GM19468 (cell line): ENCODE data around the gene FGF21.
"Not testable (repeated sequence)": the region's sequence is repeated elsewhere in the genome, so short reads cannot be mapped to it uniquely, and the experiment has no call there.

Source experiments
- ATAC-seq: cut with Tn5 transposase; IDR thresholded peaks from one replicate; pipeline ENCODE4 v1.9.1; 2021; ENCODE audit warnings: mild to moderate bottlenecking, moderate library complexity, moderate number of reproducible peaks; ENCODE audit not compliant: unreplicated experiment; ENCODE audit errors: extremely low read depth

Gene FGF21

DNA sequence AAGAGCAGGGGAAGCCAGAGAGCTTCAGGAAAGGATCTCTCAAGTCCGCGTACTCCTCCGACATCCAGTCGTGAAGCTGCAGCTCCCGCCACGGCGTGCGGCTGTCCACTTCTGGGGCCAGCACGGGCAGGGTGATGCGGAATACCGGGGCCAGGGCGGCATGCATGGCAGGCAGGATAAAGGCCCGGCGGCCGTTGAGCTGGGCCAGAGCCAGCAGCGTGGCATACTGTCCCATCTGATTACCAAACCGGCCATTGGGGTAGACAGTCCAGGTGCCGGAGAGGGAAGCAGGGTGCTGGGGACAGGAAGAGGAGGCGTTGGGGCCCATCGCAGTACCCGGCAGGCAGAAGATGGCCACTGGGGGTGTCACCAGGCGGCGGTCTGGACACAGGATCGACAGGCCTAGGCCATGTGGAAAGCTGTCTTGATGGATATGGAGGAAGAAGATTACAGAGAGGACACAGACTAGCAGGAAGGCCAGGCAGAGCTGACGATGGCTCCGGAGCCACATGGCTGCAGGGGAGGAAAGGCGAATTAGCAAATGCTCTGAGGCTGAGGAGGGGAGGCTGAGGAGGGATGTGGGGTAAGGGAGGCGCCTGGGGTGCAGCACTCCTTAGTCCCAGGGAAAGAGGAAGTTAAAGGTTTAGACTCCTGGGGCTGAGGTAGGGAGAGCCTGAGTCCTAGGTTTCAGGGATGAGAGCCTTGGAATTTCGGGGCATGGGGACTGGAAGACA, 4.4 kb upstream of the FGF21 start:
- ATAC-seq = no peak

DNA sequence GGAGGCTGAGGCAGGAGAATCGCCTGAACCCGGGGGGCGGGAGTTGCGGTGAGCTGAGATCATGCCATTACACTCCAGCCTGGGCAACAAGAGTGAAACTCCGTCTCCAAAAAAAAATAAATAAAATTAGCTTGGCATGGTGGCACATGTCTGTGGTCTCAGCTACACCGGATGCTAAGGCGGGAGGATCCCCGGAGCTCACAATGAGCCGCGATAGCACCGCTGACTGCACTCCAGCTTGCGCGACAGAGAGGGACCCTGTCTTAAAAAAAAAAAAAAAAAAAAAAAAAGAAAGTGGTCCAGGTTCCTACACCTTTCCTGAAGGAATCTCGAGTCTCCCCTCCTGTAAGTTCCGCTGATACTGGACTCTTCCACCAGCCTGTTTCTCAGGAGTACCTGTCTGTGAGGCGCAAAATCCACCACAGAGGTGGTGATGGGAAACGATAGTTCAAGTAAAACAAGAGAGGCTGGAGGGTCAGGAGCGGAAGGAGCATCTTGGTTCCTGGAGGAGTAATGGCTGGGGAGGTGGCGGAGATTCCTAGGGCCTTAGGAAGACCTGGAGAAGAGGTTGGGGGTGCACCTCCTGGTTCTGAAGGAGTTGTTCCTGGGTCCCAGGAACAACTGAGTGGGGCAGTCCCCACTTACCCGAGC, 3.4 kb upstream of the FGF21 start:
- no peak for ATAC-seq

- no peak for ATAC-seq
Observed at GRCh38 chr19:48752496-48753365, 2.6 kb upstream of the FGF21 start, which contains the start of gene FUT1. Gene FUT1 (minus strand): TSS chr19:48752641. CDS start chr19:48751281, 1,360 bp downstream.

- no peak for ATAC-seq
Observed at GRCh38 chr19:48755787-48756186, 463 bp downstream of the FGF21 start.

DNA sequence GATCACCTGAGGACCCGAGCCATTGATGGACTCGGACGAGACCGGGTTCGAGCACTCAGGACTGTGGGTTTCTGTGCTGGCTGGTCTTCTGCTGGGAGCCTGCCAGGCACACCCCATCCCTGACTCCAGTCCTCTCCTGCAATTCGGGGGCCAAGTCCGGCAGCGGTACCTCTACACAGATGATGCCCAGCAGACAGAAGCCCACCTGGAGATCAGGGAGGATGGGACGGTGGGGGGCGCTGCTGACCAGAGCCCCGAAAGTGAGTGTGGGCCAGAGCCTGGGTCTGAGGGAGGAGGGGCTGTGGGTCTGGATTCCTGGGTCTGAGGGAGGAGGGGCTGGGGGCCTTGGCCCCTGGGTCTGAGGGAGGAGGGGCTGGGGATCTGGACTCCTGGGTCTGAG, 888 bp downstream of the FGF21 start:
- ATAC-seq = no peak

DNA sequence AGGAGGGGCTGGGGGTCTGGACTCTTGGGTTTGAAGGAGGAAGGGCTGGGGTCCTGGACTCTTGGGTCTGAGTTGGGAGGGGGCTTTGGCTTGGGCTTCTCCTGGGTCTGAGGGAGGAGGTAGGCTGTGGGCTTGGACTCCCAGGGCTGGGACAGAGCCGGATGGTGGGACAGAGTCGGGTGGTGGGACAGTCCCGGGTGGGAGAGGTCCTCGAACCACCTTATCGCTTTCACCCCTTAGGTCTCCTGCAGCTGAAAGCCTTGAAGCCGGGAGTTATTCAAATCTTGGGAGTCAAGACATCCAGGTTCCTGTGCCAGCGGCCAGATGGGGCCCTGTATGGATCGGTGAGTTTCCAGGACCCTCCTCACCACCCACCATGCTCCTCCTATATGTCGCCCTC, 1.4 kb downstream of the FGF21 start:
- no peak for ATAC-seq

DNA sequence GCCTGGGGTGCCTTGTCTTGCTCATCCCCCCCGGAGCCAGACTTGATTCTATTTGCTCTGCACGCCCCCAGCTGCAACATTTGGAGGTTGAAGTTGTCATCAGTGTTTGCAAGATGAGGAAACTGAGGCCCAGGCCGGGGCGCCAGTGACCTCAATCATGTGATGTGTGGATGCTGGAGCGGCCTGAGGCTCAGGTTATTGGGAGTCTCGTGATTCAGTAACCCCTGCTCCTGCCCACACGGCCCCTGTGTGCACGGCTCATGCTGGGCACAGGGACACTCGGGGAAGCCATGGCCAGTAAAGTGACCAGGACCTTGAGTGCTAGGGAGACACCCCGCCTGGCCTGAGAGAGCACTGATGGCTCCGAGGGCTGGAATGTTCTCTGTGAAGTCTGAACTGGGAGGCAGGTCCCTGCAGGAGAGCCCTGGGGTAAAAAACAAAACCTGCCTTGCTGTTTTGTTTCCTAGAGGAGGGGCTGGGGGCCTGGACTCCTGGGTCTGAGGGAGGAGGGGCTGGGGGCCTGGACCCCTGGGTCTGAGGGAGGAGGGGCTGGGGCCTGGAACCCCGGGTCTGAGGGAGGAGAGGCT, 1.9 kb downstream of the FGF21 start:
- no peak for ATAC-seq

DNA sequence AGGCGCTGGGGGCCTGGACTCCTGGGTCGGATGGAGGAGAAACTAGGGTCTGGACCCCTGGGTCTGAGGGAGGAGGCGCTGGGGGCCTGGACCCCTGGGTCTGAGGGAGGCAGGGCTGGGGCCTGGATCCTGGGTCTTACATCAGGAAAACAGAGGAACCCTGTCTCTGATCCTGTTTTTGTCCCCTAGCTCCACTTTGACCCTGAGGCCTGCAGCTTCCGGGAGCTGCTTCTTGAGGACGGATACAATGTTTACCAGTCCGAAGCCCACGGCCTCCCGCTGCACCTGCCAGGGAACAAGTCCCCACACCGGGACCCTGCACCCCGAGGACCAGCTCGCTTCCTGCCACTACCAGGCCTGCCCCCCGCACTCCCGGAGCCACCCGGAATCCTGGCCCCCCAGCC, 2.4 kb downstream of the FGF21 start:
- no peak for ATAC-seq

DNA sequence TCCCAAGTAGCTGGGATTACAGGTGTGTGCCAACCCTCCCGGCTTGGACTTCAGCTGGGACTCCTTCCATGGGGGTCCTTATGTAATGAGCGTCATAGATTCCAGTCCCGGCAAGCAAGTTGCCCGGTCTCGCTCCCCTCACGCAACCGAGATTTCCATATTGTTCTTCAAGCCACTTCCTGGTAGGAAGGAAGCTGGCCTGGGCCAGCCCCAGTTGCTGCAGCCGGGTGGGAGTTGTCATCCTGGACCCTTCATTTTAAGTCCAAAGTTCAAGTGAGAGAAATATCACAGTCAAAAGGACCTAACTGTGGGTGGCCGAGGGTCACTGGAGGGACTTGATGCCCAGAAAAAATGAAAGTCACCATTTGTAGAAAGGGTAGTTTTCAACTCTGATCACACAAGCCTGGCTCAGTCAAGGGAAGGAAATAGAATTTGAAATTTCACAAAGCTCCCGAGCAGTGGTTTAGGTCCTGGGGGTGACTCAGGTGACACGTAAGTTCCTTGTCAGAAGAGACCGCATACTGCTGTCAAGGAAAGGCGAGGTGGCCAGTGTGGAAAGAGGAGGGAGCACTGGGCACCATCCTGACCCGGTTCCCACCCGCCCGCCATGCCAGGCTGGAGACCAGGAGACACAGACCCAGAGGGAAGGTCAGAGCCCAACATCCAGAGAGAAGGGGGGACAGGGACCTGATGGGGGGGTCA, 5.3 kb downstream of the FGF21 start:
- no peak for ATAC-seq

GRCh38 chr19:48765816-48766215, 10.5 kb downstream of the FGF21 start:
- ATAC-seq = not testable (repeated sequence)

DNA sequence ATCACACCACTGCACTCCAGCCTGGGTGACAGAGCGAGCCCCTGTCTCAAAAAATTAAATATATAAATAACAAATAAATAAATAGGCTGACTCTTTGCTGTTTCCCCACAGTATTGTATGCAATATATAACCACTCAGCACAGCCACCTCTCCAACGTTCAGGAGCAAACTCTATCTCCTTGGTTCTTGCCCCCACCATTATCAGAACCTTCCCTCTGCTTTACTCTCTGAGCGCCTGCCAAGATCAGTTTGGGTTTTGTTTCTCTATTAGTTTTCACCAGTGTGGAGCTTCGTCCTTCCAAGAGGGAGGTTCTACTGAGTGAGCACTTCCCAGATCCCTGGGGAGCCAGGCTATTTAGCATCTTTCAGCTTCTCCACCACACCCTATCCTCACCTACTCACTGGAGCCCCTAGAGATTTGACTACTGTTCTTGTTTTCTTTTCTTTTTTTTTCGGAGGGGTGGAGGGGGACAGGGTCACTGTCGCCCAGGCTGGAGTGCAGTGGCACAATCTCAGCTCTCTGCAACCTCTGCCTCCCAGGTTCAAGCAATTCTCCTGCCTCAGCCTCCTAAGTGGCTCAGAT, 12.9 kb downstream of the FGF21 start:
- not testable (repeated sequence) for ATAC-seq

DNA sequence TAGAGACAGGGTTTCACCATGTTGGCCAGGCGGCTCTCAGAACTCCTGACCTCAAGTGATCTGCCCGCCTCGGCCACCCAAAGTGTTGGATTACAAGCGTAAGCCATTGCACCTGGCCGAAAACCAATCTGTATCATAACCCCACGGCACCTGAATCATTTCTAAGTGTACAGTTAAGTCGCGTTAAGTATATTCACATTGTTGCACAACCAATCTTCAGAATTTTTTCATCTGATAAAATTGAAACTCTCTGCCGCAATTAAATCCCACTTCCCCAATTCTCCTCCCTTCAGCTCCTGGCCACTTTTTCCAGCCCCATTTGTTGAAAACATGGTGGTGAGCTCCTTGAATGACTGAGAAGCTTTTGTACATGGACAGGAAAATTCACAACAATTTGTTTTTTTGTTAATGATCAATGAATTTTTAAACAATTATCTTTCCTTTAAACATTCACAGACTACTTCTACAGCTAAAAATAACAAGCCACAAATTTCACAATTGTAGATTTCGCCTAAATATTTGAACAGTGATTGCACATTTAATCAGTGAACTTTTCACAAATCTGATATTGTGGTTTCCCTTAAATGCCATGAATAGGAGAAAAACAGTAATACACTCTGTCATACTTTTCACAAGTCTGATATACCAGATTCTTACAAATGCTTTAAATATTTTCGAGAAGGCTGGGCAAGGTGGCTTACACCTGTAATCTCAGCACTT, 13.8 kb downstream of the FGF21 start:
- ATAC-seq = no peak

DNA sequence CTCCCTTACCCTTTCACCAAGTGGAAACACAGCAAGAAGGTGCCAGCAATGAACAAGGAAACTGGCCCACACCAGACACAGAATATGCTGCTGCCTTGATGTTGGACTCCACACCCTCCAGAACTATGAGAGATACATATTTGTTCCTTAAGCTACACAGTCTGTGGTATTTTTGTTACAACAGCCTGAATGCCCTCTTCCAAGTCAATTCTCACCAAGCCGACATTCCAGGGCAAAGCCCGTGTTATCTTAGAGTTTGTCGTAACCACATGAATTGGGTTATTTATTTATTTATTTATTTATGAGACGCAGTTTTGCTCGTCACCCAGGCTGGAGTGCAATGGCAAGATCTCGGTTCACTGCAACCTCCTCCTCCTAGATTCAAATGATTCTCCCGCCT, 14.9 kb downstream of the FGF21 start:
- ATAC-seq = no peak

DNA sequence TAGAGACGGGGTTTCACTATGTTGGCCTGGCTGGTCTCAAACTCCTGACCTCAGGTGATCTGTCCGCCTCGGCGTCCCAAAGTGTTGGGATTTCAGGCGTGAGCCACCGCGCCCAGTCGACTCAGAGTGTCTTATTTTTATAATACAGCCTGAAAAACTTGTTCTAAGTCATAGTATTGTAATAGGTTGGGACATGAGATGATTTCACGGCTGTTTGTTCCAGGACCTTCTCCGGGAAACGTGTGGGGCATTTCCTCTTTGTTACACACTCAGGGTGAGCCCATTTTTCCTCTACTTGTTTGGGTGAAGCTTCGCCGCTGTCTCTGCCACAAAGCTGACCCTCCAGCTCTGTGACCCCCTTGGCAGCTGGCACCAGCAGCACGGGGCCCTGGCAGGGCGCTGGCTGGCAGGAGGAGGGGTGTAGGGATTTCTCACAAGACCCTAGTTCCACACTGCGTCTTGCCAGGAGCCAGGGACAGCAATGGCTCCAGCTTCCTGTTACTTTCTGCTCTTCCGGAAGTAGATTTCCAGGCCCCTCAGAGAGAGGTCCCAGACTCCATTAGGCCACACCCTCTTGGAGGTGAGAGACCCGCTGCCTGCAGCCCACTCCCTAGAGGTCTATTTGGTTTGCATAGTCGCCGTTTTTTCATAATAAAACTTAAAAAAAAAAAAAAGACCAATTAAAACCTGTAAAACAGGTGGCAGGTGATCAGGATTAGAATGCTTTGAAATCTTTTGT, 15.6 kb downstream of the FGF21 start:
- no peak for ATAC-seq

- no peak for ATAC-seq
Observed at GRCh38 chr19:48772503-48772953, 17.2 kb downstream of the FGF21 start.

- ATAC-seq = no peak
Observed at GRCh38 chr19:48777139-48777538, 21.8 kb downstream of the FGF21 start.

GRCh38 chr19:48777720-48778119, 22.4 kb downstream of the FGF21 start:
- ATAC-seq = no peak

DNA sequence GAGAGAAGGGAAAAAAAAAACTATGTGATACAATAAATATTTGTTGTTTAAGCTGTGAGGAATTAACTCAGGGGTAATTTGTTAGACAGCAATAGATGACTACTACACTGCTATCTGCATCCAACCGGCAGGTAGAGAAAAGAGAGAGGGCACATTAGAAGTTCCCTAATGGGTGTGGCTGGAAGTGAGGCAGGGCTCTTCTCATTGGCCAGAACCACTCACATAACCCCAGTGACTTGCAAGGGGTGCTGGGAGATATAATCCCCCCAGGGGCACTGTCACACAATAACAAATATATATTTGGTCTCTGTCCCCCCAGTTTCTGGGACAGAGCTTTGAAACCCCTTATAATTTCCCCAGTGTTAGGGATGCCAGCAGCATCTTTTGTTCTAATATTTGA, 24.3 kb downstream of the FGF21 start:
- no peak for ATAC-seq
